Smooth muscle cell of the brain vasculature (primary cell): ENCODE results near the gene TRAF6.
A peak's percentile ranks its signal among the peaks of the same experiment; 100 is the strongest.

Experiments used
- DNase-seq: peaks from one replicate; pipeline ENCODE4 v3.0.0-alpha.2; 2012; ENCODE audit warnings: low read depth, low spot score

TRAF6 gene

GRCh38 chr11:36458129-36458915 lies 51.8 kb downstream of the TRAF6 start:
- DNase-seq, result no peak

- DNase-seq, result no peak
These were observed 53.9 kb downstream of the TRAF6 start for GRCh38 chr11:36456156-36456555.

GRCh38 chr11:36455658-36456111 lies 54.4 kb downstream of the TRAF6 start:
- peak; percentile 95 for DNase-seq

GRCh38 chr11:36454941-36455631 lies 55.0 kb downstream of the TRAF6 start:
- no peak for DNase-seq

- no peak for DNase-seq
These were observed 55.5 kb downstream of the TRAF6 start for GRCh38 chr11:36454551-36454940.

- no peak for DNase-seq
These were observed 56.4 kb downstream of the TRAF6 start for GRCh38 chr11:36453678-36454077.

- DNase-seq, result no peak
These were observed 57.1 kb downstream of the TRAF6 start for GRCh38 chr11:36452961-36453360.

- no peak for DNase-seq
These were observed 57.7 kb downstream of the TRAF6 start for GRCh38 chr11:36452236-36452940.

- no peak for DNase-seq
These were observed 58.4 kb downstream of the TRAF6 start for GRCh38 chr11:36451681-36452080.

- DNase-seq, result no peak
These were observed 59.0 kb downstream of the TRAF6 start for GRCh38 chr11:36451045-36451444.

- no peak for DNase-seq
These were observed 59.9 kb downstream of the TRAF6 start for GRCh38 chr11:36450110-36450572.

- DNase-seq, result no peak
These were observed 60.4 kb downstream of the TRAF6 start for GRCh38 chr11:36449561-36450096.

- DNase-seq, result no peak
These were observed 62.1 kb downstream of the TRAF6 start for GRCh38 chr11:36447947-36448346.

GRCh38 chr11:36447514-36447913 lies 62.6 kb downstream of the TRAF6 start:
- no peak for DNase-seq

- no peak for DNase-seq
These were observed 63.9 kb downstream of the TRAF6 start for GRCh38 chr11:36446135-36446534.

- DNase-seq, result no peak
These were observed 66.4 kb downstream of the TRAF6 start for GRCh38 chr11:36443661-36444060.

- DNase-seq, result no peak
These were observed 68.4 kb downstream of the TRAF6 start for GRCh38 chr11:36441610-36442208.

GRCh38 chr11:36438126-36438525 lies 71.9 kb downstream of the TRAF6 start:
- no peak for DNase-seq

- no peak for DNase-seq
These were observed 72.7 kb downstream of the TRAF6 start for GRCh38 chr11:36437413-36437812.
